Peyer's patch (tissue), 4 donors: ENCODE results near the gene CRX.
"Not testable (repeated sequence)": the region's sequence is repeated elsewhere in the genome, so short reads cannot be mapped to it uniquely, and the experiment has no call there.

Experiments used
- POLR2A ChIP-seq, 2 donors: fragments of 450-650 bp; IDR thresholded peaks; one replicate each; pipeline ENCODE4 v1.5.1; 2017; ENCODE audit warnings: antibody characterized with exemption in 2 of 2, mild to moderate bottlenecking in 2 of 2, moderate library complexity in 2 of 2
- TF ChIP-seq, protein P1 (sequence below), 6 experiments: fragments of 450-650 bp in 4 of 6; fragments of 200-600 bp in 2 of 6; sonication (generic) in 1 of 6; IDR thresholded peaks; one replicate each; pipeline ENCODE4 v1.5.1; 2017 to 2019; ENCODE audit warnings: antibody characterized with exemption in 6 of 6, mild to moderate bottlenecking in 3 of 6, moderate library complexity in 1 of 6

GRCh38 chr19:47787307-47787706 is 34.4 kb upstream of the CRX start:
- TF ChIP-seq, protein P1, sequence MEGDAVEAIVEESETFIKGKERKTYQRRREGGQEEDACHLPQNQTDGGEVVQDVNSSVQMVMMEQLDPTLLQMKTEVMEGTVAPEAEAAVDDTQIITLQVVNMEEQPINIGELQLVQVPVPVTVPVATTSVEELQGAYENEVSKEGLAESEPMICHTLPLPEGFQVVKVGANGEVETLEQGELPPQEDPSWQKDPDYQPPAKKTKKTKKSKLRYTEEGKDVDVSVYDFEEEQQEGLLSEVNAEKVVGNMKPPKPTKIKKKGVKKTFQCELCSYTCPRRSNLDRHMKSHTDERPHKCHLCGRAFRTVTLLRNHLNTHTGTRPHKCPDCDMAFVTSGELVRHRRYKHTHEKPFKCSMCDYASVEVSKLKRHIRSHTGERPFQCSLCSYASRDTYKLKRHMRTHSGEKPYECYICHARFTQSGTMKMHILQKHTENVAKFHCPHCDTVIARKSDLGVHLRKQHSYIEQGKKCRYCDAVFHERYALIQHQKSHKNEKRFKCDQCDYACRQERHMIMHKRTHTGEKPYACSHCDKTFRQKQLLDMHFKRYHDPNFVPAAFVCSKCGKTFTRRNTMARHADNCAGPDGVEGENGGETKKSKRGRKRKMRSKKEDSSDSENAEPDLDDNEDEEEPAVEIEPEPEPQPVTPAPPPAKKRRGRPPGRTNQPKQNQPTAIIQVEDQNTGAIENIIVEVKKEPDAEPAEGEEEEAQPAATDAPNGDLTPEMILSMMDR (IDR thresholded peaks at IDR 0.05) = not testable (repeated sequence)
- not testable (repeated sequence) for TF ChIP-seq POLR2A (IDR thresholded peaks at IDR 0.05)
